Measurements from ENCODE around the gene OTUD3. TPM values are rescaled to one million over a fixed set of nuclear protein-coding genes. Genes with fewer than 3 reads are reported as not detected.

Gene OTUD3
- total and polyA plus RNA-seq, 2 of the 13 experiments (the other 11 are each of a cell fraction or from before 2014, with no cell fraction given) = 5.2 to 7.5 TPM

GRCh38 chr1:19955534-19956170, 73.5 kb downstream of the OTUD3 start:
- no TSS peak for BruUV-seq (replicated peaks)

More at GRCh38 chr1:19955534-19956170, 73.5 kb downstream of the OTUD3 start:
- CTCF ChIA-PET (ENCODE audit: low intra/inter-chr PET ratio, low total read pairs) = no interaction called here
- Histone ChIP-seq H3K36me3 (replicated peaks in 1 of 2; ENCODE audit: control insufficient read depth in 1 of 2, insufficient read depth in 2 of 2, low read length in 2 of 2) (no peaks in the 10 kb centered on the region), H4K20me1 (ENCODE audit: insufficient read depth, low read length) (no peaks in the 10 kb centered on the region), H2AFZ (ENCODE audit: low read length) (no peak overlapping the region), H3K9ac (ENCODE audit: insufficient read depth, low read depth, low read length) (no peak overlapping the region), H3K79me2 (ENCODE audit: insufficient read depth, low read length) (no peaks in the 10 kb centered on the region), H3K27ac (ENCODE audit: extremely low read length, insufficient read depth, low read length) (no peak overlapping the region), H3K4me2 (ENCODE audit: low read depth, low read length) (no peak overlapping the region), H3K27me3 (ENCODE audit: control insufficient read depth in 1 of 2, insufficient read depth in 2 of 2, low read length in 2 of 2) (no peaks in the 10 kb centered on the region), H3K9me3 (ENCODE audit: low read length) (peaks cover 24% of the 10 kb centered on the region), H3K4me1 (ENCODE audit: insufficient read depth, low read length) (peaks cover 22% of the 10 kb centered on the region), H3K4me3 (replicated peaks in 1 of 3; ENCODE audit: insufficient read depth in 1 of 3, low read depth in 2 of 3, low read length in 3 of 3) (no peak overlapping the region)
- TF ChIP-seq ZBTB40 (IDR thresholded peaks at IDR 0.05) (no peak), ZBTB40 (CRISPR knock-in tag; IDR thresholded peaks at IDR 0.05) (0 out of 2 replicates have a peak, but pooled peaks have one; percentile 37), SRSF4 (IDR thresholded peaks at IDR 0.05; ENCODE audit: low read depth, low read length, poor library complexity, severe bottlenecking) (no peak)
- no peak for DNase-seq (ENCODE audit: low spot score)
- ATAC-seq = no peak
- intact Hi-C loops (cut with micrococcal nuclease; ENCODE audit: unreplicated experiment) = no loop called here
- no peak for FAIRE-seq
- 86% methylated on average over 11 of the region's 11 CpGs for WGBS (ENCODE audit: low lambda C conversion rate)
- in situ Hi-C loops (cut with HindIII; ENCODE audit: extremely low pct_ligation_motif_present, low pct_unique_long_range_greater_than_20kb) = no loop called here
- POLR2A ChIA-PET = no interaction called here
